Cardiac fibroblast (primary cell): ENCODE results near the gene FANCC.

Experiments used
- DNase-seq, 2 donors: peaks; one replicate each; pipeline versions ENCODE4 v3.0.0 to v3.0.0-alpha.2; 2010; ENCODE audit warnings: low read depth in 2 of 2
- H3K4me3 ChIP-seq, 2 donors: replicated peaks in 1 of 2; 1 replicate in 1 of 2; 2 replicates in 1 of 2; pipeline ENCODE4 v1.5.1; 2011; ENCODE audit warnings: low read depth in 2 of 2, low read length in 2 of 2, mild to moderate bottlenecking in 2 of 2, moderate library complexity in 1 of 2
- CTCF ChIP-seq: IDR thresholded peaks from one replicate; pipeline ENCODE4 v1.5.1; 2011; ENCODE audit warnings: low read depth, mild to moderate bottlenecking, low read length, inconsistent platforms

FANCC gene

DNA sequence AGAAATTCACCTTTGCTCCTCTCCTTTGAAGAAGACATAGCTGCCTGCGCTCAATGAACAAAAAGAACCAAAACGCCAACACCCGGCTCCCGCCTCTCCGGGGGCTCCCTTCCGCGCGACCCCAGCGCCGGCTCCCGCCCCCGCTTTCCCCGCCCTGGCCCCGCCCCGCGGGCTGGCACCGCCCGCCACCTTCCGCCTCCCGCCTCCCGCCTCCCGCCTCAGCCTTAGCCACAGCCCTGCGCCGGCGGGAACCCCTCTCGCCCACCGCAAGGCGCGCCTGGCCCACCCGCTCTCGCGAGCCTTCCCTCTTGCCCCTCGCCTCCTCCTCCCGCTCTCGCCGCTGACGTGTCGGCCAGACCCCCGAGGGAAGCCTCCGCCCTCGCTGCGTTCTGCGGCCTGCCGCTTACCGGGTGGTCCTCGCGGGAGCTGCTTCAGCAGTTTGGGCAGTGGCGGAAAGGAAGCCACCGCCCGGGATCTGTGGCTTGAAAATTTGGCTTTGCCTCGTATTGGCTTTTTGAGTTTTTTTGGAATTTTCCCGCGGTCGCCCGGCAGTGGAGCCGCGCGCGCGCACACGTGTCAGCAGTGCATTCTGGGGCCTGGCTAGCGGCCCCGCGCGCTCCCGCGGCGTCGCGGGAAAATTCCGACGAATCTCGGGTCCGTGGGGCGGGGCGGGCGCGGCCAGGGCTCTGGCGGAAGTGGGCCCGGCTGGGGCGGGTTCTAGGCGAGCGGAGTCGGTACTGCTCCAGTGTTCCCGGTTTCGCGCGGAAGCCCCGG lies at the start of gene FANCC:
Gene FANCC, minus strand, starts transcription at position 591 of the 774 bp plus-strand sequence. CDS start 68,418 bp downstream, outside the sequence.
- peak; percentile 83 to 89 for DNase-seq
- peak within 1 kb of the TSS; percentile 99 to 100 for H3K4me3 ChIP-seq
- no peak for TF ChIP-seq CTCF

DNA sequence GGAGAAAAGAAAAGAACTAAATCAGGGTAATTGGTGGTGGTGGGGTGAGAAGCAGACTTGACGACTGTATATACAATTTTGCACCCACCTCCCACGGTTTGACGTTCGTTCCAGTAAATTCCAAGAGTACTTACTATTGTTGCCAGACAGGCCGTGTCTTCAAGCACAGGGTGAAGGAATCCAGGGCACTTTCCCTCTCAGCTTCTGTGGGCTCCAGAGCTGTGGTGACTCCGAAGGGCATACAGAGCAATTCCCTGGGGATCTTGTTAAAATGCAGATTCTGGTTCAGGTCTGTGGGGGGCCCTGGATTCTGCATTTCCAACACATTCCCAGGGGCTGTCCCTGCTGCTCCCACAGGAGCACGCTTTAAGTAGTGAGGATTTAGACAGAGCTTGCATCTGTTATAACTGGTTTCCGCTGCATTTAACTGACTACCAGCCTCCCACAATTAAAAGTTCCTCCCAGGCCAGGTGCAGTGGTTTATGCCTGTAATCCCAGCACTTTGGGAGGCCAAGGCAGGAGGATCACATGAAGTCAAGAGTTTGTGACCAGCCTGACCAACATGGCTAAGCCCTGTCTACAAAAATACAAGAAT lies 49.3 kb upstream of the FANCC start:
- no peak overlapping the region for H3K4me3 ChIP-seq
- DNase-seq = peak in 1 of 2 donors; percentile 11
- no peak for TF ChIP-seq CTCF

DNA sequence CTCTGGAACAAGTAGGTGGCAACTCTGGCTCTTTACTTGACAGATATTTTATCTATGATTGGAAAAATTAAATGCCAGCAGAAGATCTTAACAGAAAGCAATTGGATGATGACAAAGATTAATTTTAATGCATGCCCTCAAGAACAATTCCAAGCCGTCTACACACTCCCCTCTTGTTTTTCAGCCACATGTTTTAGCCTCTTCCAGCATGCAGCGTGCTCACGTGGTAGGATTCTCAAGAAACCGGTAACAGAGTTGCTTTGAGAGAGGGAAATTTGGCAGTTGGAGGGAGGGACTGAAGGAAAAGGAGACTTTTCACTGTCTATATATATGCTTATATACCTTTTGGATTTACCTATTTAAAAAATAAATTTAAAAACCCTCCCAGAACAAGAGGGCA lies 48.3 kb upstream of the FANCC start:
- DNase-seq = no peak
- no peak for TF ChIP-seq CTCF
- H3K4me3 ChIP-seq = no peak overlapping the region

DNA sequence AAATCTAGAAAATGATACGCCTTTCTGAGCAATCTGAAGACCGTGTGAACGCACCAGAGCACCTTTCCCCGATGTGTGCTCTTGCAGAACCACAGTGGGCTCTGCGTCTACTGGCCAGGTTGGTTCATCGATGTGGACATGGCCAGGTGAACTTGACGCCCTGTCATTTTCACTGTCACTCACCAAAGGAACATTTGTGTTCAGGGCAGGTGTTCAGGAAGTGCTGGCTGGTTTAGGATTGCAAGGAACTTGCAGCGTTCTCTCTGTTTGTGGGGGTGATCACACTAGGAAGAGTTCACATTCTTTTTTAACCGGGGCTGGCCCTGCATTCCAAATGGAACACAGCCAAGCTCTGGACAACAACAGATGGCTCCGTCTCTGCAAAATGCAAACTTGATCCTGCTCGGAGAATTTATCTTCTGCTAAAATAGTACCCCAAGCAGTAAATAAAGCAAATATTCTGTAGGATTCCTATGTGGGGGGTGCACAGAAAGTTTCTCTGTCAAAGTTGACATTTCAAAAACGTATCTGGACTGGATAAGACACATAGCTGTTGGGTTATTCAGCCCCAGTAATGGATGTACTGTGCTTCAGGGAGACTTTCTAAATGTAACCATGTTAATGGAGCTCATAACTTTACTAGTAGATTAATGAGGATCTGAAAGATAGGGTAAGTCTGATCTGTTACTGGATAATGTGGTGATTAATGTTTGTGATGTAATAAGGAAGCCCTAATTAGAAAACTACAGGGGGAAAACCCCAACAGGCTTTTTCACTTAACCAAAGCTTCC lies 45.7 kb upstream of the FANCC start:
- TF ChIP-seq CTCF = no peak
- peak in 1 of 2 donors; percentile 38 for DNase-seq
- H3K4me3 ChIP-seq = no peak overlapping the region

DNA sequence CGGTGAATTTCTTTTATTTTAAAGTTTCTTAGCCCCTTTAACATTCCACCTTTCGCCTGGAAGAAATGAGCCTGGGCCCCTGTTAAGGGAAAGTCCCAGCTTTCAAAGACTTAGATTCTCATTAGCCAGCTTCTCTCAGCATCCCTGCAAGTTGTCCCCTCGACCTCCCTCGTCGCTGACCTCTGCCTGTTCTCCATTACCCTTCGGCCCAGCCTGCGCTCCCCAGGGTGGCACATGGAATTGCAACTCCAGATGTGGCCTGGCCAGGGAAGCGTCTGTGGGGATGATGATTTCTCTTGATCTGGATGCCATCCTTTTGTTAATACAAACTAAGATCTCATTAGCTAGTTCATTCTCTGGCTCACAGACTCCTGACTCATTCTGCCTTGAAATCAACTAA lies 43.4 kb upstream of the FANCC start:
- no peak for TF ChIP-seq CTCF
- DNase-seq = no peak
- H3K4me3 ChIP-seq = no peak overlapping the region

DNA sequence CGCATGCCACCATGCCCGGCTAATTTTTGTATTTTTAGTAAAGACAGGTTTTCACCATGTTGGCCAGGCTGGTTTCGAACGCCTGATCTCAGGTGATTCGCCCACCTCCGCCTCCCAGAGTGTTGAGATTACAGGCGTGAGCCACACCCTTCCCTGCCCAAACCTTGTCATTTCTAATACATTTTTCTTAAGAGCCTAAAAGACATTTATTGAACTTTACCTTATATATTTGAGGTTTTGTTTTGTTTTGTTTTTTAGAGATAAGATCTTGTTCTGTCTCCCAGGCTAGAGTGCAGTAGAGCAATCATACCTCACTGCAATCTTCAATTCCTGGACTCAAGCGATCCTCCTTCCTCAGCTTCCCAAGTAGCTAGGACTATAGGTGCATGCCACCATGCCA lies 39.8 kb upstream of the FANCC start:
- no peak overlapping the region for H3K4me3 ChIP-seq
- no peak for DNase-seq
- no peak for TF ChIP-seq CTCF
